ENCODE results near the gene BAHD1.
"Not testable (repeated sequence)": the region's sequence is repeated elsewhere in the genome, so short reads cannot be mapped to it uniquely, and the experiment has no call there.

BAHD1 gene

DNA sequence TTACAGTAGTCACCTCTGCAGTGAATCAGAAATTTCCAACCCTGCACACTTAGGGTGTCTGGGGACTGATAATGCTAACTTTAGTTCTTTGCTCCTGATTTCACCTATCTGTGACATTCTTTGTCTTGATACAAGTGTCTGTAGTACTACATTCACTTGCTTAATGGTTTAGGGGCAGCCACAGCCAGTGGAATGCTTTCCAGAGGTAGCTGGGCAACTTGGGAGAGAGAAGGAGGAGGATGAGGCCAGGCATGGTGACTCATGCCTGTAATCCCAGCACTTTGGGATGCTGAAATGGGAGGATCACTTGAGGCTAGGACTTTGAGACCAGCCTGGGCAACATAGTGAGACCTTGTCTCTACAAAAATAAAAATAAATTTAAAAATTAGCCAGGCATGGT is 8.5 kb downstream of the BAHD1 start:
- TF ChIP-seq, protein P1, sequence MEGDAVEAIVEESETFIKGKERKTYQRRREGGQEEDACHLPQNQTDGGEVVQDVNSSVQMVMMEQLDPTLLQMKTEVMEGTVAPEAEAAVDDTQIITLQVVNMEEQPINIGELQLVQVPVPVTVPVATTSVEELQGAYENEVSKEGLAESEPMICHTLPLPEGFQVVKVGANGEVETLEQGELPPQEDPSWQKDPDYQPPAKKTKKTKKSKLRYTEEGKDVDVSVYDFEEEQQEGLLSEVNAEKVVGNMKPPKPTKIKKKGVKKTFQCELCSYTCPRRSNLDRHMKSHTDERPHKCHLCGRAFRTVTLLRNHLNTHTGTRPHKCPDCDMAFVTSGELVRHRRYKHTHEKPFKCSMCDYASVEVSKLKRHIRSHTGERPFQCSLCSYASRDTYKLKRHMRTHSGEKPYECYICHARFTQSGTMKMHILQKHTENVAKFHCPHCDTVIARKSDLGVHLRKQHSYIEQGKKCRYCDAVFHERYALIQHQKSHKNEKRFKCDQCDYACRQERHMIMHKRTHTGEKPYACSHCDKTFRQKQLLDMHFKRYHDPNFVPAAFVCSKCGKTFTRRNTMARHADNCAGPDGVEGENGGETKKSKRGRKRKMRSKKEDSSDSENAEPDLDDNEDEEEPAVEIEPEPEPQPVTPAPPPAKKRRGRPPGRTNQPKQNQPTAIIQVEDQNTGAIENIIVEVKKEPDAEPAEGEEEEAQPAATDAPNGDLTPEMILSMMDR (IDR thresholded peaks at IDR 0.05; ENCODE audit: low read depth, low read length): no peak
- H3K4me3 ChIP-seq (ENCODE audit: low read depth, low read length): no peak overlapping the region

DNA sequence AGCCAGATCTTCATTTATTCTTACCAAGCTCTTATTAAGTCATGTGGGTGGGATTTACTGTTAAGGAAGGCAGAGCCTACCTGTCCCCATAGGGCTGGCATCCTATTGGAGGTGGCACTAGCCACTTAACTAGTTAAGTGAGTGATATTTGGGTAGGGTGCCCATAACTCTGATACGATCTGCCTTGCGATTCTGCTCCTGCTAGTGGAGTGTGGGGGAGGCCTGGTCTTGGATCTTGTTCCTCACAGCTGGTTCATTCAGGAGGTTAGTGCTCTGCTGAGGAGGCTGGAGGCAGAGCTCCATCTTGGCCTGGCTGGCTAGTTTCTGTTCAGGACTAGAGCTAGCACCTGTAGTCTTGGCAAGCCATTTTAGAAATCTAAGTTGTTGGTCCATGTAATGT is 9.3 kb downstream of the BAHD1 start:
- TF ChIP-seq, protein P1 (IDR thresholded peaks at IDR 0.05; ENCODE audit: low read depth, low read length): no peak
- no peak overlapping the region for H3K4me3 ChIP-seq (ENCODE audit: low read depth, low read length)

DNA sequence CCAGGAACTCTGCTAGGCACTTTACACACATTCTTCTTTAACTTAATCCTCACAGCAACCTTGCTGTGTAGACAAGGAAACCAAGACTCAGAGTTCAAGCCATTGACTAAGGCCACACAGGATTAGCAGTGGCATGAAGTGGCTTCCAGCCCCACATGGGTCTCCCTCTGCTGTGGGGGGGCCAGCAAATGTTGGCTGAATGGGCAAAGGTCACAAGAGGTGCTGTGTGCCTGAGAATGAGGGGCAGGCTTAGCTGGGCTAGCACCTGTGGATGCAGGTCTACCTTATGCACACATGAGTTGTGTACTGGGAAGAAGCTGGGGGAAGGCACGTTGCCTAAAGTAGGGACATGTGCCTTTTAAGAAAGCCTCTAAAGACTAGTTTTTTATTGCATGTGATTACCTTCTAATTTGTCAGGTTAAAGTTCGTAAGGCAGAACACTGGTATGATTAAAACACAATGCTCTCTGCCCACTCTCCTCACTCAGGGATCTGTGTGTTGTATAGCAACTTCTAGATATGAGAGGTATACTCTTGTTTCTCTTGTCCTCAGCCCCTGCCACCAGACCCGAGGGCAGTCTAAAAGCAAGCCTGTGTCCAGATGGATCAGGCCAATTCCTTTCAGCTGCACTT is 10.9 kb downstream of the BAHD1 start:
- no peak overlapping the region for H3K4me3 ChIP-seq (ENCODE audit: low read depth, low read length)
- TF ChIP-seq, protein P1 (IDR thresholded peaks at IDR 0.05; ENCODE audit: low read depth, low read length): no peak

GRCh38 chr15:40452296-40453090 is 11.7 kb downstream of the BAHD1 start:
- H3K4me3 ChIP-seq (ENCODE audit: low read depth, low read length): no peak overlapping the region
- TF ChIP-seq, protein P1 (IDR thresholded peaks at IDR 0.05; ENCODE audit: low read depth, low read length): no peak

- not testable (repeated sequence) for H3K4me3 ChIP-seq (ENCODE audit: low read depth, low read length)
These were observed 13.2 kb downstream of the BAHD1 start for GRCh38 chr15:40453941-40454340.

DNA sequence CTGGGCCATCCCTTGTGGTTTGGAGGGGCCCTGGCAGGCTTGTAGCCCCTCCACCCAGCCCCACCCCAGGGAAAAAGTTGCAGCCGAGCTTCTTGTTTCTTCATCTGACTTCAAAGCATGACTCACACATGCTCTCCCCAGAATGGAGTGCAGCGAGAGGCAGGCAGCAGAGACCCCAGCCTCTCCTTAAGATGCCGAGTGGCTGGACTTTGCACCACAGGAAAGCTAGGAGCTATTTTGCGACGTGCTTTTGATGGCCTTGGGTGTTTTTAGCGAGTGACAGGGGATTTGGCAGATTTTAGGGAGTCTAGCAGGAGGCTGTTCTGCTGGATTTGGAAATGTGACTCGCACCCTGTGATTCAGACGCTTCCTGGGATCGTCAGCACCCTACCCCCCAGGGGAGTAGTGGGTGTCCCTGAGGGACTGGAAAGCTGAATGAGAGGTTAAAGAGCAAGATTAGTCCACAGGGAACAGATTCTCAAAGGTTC is 14.2 kb downstream of the BAHD1 start:
- TF ChIP-seq, protein P1 (IDR thresholded peaks at IDR 0.05; ENCODE audit: low read depth, low read length): no peak
- 0 out of 2 replicates have a peak overlapping the region, but pooled peaks have one; percentile 20 for H3K4me3 ChIP-seq (ENCODE audit: low read depth, low read length)

DNA sequence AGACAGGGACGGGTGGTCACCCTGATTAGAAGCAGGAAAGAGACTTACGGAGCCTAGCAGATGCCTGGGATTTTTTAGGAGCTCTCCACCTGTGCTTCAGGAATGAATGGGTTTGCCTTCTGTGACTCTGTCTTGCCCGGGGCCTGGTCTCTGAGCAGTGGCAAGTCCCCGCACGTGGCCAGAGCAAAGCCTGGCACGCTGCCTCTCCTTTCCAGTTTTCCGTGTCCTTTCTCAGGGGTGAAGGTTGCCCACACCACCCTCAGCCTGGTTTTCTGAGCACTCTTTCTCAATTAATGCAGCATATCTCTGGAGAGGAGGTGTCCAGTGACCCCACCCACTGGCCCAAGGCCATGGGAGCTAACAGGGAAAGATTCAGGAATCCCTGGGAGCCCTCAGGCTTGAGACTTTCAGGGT is 15.6 kb downstream of the BAHD1 start:
- TF ChIP-seq, protein P1 (IDR thresholded peaks at IDR 0.05; ENCODE audit: low read depth, low read length): no peak
- H3K4me3 ChIP-seq (ENCODE audit: low read depth, low read length): no peak overlapping the region

Data from WI38 (cell line).